K562 (cell line): ENCODE results near the gene TBC1D2B. TPM values are rescaled to one million over a fixed set of nuclear protein-coding genes. Genes with fewer than 3 reads are reported as not detected.

Experiments
- ATAC-seq: fragments of 200-7000 bp; cut with Tn5 transposase; 3 replicates; pipeline ENCODE4 v1.9.1; 2020; ENCODE audit warnings: moderate library complexity
- BruUV-seq: library from RNA; stranded (reverse); fragments of 400-500 nt; replicated peaks from 2 replicates; lab custom pipeline; 2021; lab: Mats Ljungman, UMichigan
- CTCF ChIA-PET: fragments of 300-600 bp; formaldehyde crosslinking; extraction: SDS; loops from one replicate; lab custom pipeline; 2021; ENCODE audit warnings: low intra/inter-chr PET ratio; lab: Yijun Ruan, JAX
- POLR2A ChIA-PET: fragments of 300-600, 350-650 bp; sonication (Branson Sonifier 250); formaldehyde crosslinking; extraction: SDS; loops from one replicate; lab custom pipeline; 2021; ENCODE audit warnings: antibody characterized with exemption, inconsistent platforms; lab: Yijun Ruan, JAX
- DNase-seq, 4 experiments: peaks; one replicate each; pipeline versions ENCODE4 v3.0.0 to v3.0.0-alpha.2; 2011 to 2018; ENCODE audit warnings: low spot score in 3 of 4, mixed read lengths in 3 of 4; ENCODE audit errors: extremely low read depth in 1 of 4
- FAIRE-seq: peaks from 2 replicates; lab custom pipeline; 2011; peaks lifted over from hg19 to GRCh38; lab: Jason Lieb, UNC
- H2AFZ ChIP-seq: 2 replicates; pipeline ENCODE4 v1.6.0; 2011; ENCODE audit warnings: low read depth, low read length, control low read depth, inconsistent platforms
- H3K27ac ChIP-seq: fragments of 200-600 bp; 3 replicates; pipeline ENCODE4 v1.8.0; 2011; ENCODE audit warnings: low read depth, mild to moderate bottlenecking, control low read depth, inconsistent platforms, low read length, moderate library complexity, mixed read lengths; ENCODE audit errors: extremely low read depth
- H3K27me3 ChIP-seq, 2 experiments: fragments of 300-600 bp in 1 of 2; 2 replicates in 1 of 2; 3 replicates in 1 of 2; pipeline versions ENCODE4 v1.6.0 to v1.8.0; 2011; ENCODE audit warnings: inconsistent platforms in 2 of 2, low read length in 2 of 2, mild to moderate bottlenecking in 1 of 2, mixed read lengths in 1 of 2, moderate library complexity in 1 of 2; ENCODE audit not compliant: control insufficient read depth in 2 of 2, insufficient read depth in 2 of 2
- H3K36me3 ChIP-seq: fragments of 300-600 bp; 3 replicates; pipeline ENCODE4 v1.8.0; 2011; ENCODE audit warnings: mild to moderate bottlenecking, low read length, inconsistent platforms; ENCODE audit not compliant: control insufficient read depth, insufficient read depth
- H3K4me1 ChIP-seq, 2 experiments: fragments of 200-600 bp in 1 of 2; replicated peaks in 1 of 2; 2 replicates in 1 of 2; 3 replicates in 1 of 2; pipeline versions ENCODE4 v1.5.1 to v1.8.0; 2011; ENCODE audit warnings: inconsistent platforms in 2 of 2, low read length in 2 of 2, mild to moderate bottlenecking in 1 of 2, mixed read lengths in 1 of 2, moderate library complexity in 1 of 2; ENCODE audit not compliant: control insufficient read depth in 2 of 2, insufficient read depth in 2 of 2
- H3K4me2 ChIP-seq: 2 replicates; pipeline ENCODE4 v1.6.1; 2011; ENCODE audit warnings: low read length, control low read depth, inconsistent platforms, mixed read lengths; ENCODE audit not compliant: insufficient read depth
- H3K4me3 ChIP-seq: fragments of 200-600 bp; sonication (generic), shearing (Covaris generic); 2 replicates; pipeline ENCODE4 v1.5.1; 2016; ENCODE audit warnings: control low read depth, inconsistent platforms
- H3K79me2 ChIP-seq: fragments of 200-600 bp; 3 replicates; pipeline ENCODE4 v1.8.0; 2011; ENCODE audit warnings: low read length, inconsistent platforms; ENCODE audit not compliant: control insufficient read depth, insufficient read depth
- H3K9ac ChIP-seq, 2 experiments: 2 replicates each; pipeline versions ENCODE4 v1.6.0 to v1.6.1; 2011; ENCODE audit warnings: low read depth in 2 of 2, low read length in 2 of 2, control low read depth in 1 of 2, inconsistent platforms in 1 of 2, mild to moderate bottlenecking in 1 of 2, mixed read lengths in 1 of 2; ENCODE audit not compliant: insufficient read depth in 1 of 2
- H3K9me1 ChIP-seq: one replicate; pipeline ENCODE4 v1.6.0; 2011; ENCODE audit warnings: inconsistent platforms, mild to moderate bottlenecking, low read length, moderate library complexity; ENCODE audit not compliant: control insufficient read depth, insufficient read depth
- H3K9me3 ChIP-seq: replicated peaks from 2 replicates; pipeline ENCODE4 v1.5.1; 2011; ENCODE audit warnings: low read depth, low read length, inconsistent platforms; ENCODE audit not compliant: control insufficient read depth, insufficient read depth
- H4K20me1 ChIP-seq: replicated peaks from 2 replicates; pipeline ENCODE4 v1.6.1; 2011; ENCODE audit warnings: low read length, inconsistent platforms, mixed read lengths; ENCODE audit not compliant: control insufficient read depth, insufficient read depth
- BMI1 ChIP-seq: fragments of 150-350 bp; IDR thresholded peaks from 2 replicates; pipeline ENCODE4 v1.6.1; 2014; ENCODE audit warnings: low read length
- FOXK2 ChIP-seq, 2 experiments: fragments of 450-650 bp; IDR thresholded peaks in 1 of 2; conservative IDR thresholded peaks in 1 of 2; 2 replicates each; pipeline ENCODE4 v1.6.1; 2016; ENCODE audit warnings: low read depth in 2 of 2, mild to moderate bottlenecking in 1 of 2
- HDAC3 ChIP-seq: fragments of 450-650 bp; IDR thresholded peaks from 2 replicates; pipeline ENCODE4 v1.6.1; 2018; ENCODE audit warnings: borderline replicate concordance, mild to moderate bottlenecking, moderate library complexity; ENCODE audit not compliant: partially characterized antibody
- HDAC8 ChIP-seq: fragments of 450-650 bp; IDR thresholded peaks from 2 replicates; pipeline ENCODE4 v1.6.1; 2016; ENCODE audit warnings: mild to moderate bottlenecking, missing genetic modification characterization, moderate library complexity, missing compliant biosample characterization
- NBN ChIP-seq: fragments of 450-650 bp; IDR thresholded peaks from 2 replicates; pipeline ENCODE4 v1.6.1; 2016; ENCODE audit warnings: low read depth, mild to moderate bottlenecking
- NCOA2 ChIP-seq, 2 experiments: fragments of 450-650 bp; IDR thresholded peaks; 2 replicates each; pipeline ENCODE4 v1.6.1; 2018; ENCODE audit warnings: mild to moderate bottlenecking in 2 of 2, moderate library complexity in 1 of 2; ENCODE audit not compliant: partially characterized antibody in 2 of 2
- PHF20 ChIP-seq: fragments of 450-650 bp; IDR thresholded peaks from 2 replicates; pipeline ENCODE4 v1.6.1; 2018; ENCODE audit not compliant: partially characterized antibody
- PHTF2 ChIP-seq: fragments of 250-450 bp; sonication (Bioruptor Pico); IDR thresholded peaks from 2 replicates; pipeline ENCODE4 v1.5.0; 2021; ENCODE audit warnings: mild to moderate bottlenecking
- RBFOX2 ChIP-seq: fragments of 200-400 bp; formaldehyde crosslinking; IDR thresholded peaks from 2 replicates; pipeline ENCODE4 v1.6.1; 2017; ENCODE audit warnings: low read depth, mild to moderate bottlenecking, low read length, moderate library complexity
- SMAD4 ChIP-seq: fragments of 250-450 bp; sonication (Bioruptor Pico); conservative IDR thresholded peaks from 2 replicates; pipeline ENCODE4 v1.8.0; 2021; ENCODE audit warnings: inconsistent platforms, mild to moderate bottlenecking, moderate library complexity
- TAL1 ChIP-seq: fragments of 450-650 bp; IDR thresholded peaks from 2 replicates; pipeline ENCODE4 v1.6.1; 2016; ENCODE audit warnings: mild to moderate bottlenecking
- ZBTB8A ChIP-seq: fragments of 450-650 bp; IDR thresholded peaks from 2 replicates; pipeline ENCODE4 v1.6.1; 2018; ENCODE audit warnings: mild to moderate bottlenecking, moderate library complexity; ENCODE audit not compliant: partially characterized antibody
- ZNF354B ChIP-seq: fragments of 250-450 bp; sonication (Bioruptor Pico); IDR thresholded peaks from 2 replicates; pipeline ENCODE4 v1.4.0; 2020
- ZNF444 ChIP-seq: fragments of 250-450 bp; sonication (Bioruptor Pico); IDR thresholded peaks from 2 replicates; pipeline ENCODE4 v1.4.0; 2020; ENCODE audit warnings: mild to moderate bottlenecking, moderate library complexity
- WGBS: fragments of 100-300 bp; shearing (Covaris generic); methylation state at CpG from one replicate; pipeline ENCODE4 v1.1.6; 2016; ENCODE audit warnings: low coverage, mixed read lengths; ENCODE audit not compliant: insufficient coverage; ENCODE audit errors: missing lambda C conversion rate; 5-methylcytosine and 5-hydroxymethylcytosine counted together
- in situ Hi-C: fragments of 300-500 bp; cut with MboI; formaldehyde crosslinking; loops from 4 replicates; pipeline ENCODE4 v1.15.0; 2018; ENCODE audit warnings: inconsistent platforms, mixed read lengths
- intact Hi-C: fragments of 100-400 bp; cut with micrococcal nuclease; formaldehyde crosslinking; loops from 2 replicates; pipeline ENCODE4 v1.14.2; 2022
- polyA plus RNA-seq, 8 experiments: library from polyadenylated mRNA; depleted of rRNA in 4 of 8; stranded (reverse) in 5 of 8; unstranded in 3 of 8; fragments of >200 nt; fragmentation: Nextera tagmentation in 2 of 8; fragmentation: Illumina TruSeq in 1 of 8; extraction: Ambion mirVana in 2 of 8; extraction: Trizol in 1 of 8; gene quantifications; 2 replicates each; pipeline versions ENCODE4 v1.2.1 to v1.2.3, GENCODE V29; 2011 to 2014; ENCODE audit warnings: inconsistent platforms in 1 of 8, missing spikeins in 1 of 8
- total RNA-seq, 7 experiments: library from RNA; depleted of rRNA in 6 of 7; stranded (reverse); fragments of >200 nt in 6 of 7; fragmentation: Illumina TruSeq in 2 of 7; extraction: Trizol in 2 of 7; gene quantifications; 2 replicates each; pipeline versions ENCODE4 v1.2.1 to v1.2.3, GENCODE V29; 2011 to 2021; ENCODE audit warnings: low replicate concordance in 1 of 7
- TF ChIP-seq, protein P1 (sequence below): fragments of 450-650 bp; IDR thresholded peaks from 2 replicates; pipeline ENCODE4 v1.7.1; 2018; ENCODE audit warnings: mild to moderate bottlenecking, low read depth; ENCODE audit not compliant: partially characterized antibody
- TF ChIP-seq, protein P2 (sequence below): sonication (generic); formaldehyde crosslinking; IDR thresholded peaks from 2 replicates; pipeline ENCODE4 v1.8.1; 2023; ENCODE audit warnings: mild to moderate bottlenecking, missing genetic modification reagents
- TF ChIP-seq, protein P3 (sequence below): fragments of 250-450 bp; sonication (Bioruptor Pico); IDR thresholded peaks from 2 replicates; pipeline ENCODE4 v1.6.1; 2021; ENCODE audit warnings: mild to moderate bottlenecking
- TF ChIP-seq, protein P4 (sequence below): fragments of 200-800 bp; sonication (Bioruptor generic); IDR thresholded peaks from 2 replicates; pipeline ENCODE4 v1.6.1; 2017; ENCODE audit warnings: missing genetic modification characterization, missing compliant biosample characterization

TBC1D2B gene
- total and polyA plus RNA-seq, 9 of the 15 experiments (the other 6 are each of a cell fraction or from before 2014, with no cell fraction given), result 0.15 to 16.3 (median 8.9) TPM

DNA sequence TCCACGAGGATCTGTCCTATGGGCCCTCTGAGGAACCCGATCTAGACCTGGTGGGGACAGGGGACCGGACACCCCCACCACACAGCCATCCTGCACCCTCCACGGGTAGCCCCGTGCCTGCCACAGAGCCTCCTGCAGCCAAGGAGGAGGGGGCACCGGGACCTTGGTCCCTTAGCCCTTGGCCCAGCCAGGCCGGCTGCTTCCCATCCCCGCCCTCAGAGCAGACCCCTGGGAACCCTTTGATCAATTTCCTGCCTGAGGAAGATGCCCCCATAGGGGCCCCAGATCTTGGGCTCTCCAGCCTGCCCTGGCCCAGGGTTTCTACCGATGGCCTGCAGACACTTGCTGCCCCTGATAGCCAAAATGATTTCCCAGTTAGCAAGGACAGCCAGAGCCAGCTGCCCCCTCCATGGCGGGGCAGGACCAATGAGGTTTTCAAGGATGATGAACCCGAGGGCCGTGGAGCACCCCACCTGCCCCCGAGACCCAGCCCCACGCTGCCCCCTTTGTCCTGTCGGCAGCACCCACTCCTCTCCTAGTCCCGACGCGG is 91.5 kb downstream of the TBC1D2B start:
- in situ Hi-C loops, result no loop called here
- 4% methylated on average over 17 of the region's 18 CpGs for WGBS
- BruUV-seq, result no TSS peak
- no peak for TF ChIP-seq PHTF2 (CRISPR knock-in tag)
- no peak for TF ChIP-seq ZBTB8A
- no peak for TF ChIP-seq FOXK2 (conservative IDR thresholded peaks at IDR 0.05 in 1 of 2, IDR thresholded peaks at IDR 0.05 in 1 of 2; ENCODE audit: low read depth in 2 of 2)
- TF ChIP-seq BMI1, result no peak
- TF ChIP-seq, protein P1, sequence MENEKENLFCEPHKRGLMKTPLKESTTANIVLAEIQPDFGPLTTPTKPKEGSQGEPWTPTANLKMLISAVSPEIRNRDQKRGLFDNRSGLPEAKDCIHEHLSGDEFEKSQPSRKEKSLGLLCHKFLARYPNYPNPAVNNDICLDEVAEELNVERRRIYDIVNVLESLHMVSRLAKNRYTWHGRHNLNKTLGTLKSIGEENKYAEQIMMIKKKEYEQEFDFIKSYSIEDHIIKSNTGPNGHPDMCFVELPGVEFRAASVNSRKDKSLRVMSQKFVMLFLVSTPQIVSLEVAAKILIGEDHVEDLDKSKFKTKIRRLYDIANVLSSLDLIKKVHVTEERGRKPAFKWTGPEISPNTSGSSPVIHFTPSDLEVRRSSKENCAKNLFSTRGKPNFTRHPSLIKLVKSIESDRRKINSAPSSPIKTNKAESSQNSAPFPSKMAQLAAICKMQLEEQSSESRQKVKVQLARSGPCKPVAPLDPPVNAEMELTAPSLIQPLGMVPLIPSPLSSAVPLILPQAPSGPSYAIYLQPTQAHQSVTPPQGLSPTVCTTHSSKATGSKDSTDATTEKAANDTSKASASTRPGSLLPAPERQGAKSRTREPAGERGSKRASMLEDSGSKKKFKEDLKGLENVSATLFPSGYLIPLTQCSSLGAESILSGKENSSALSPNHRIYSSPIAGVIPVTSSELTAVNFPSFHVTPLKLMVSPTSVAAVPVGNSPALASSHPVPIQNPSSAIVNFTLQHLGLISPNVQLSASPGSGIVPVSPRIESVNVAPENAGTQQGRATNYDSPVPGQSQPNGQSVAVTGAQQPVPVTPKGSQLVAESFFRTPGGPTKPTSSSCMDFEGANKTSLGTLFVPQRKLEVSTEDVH, result no peak
- no peak for TF ChIP-seq SMAD4 (CRISPR knock-in tag)
- no peak for TF ChIP-seq NCOA2 (IDR thresholded peaks at IDR 0.05; ENCODE audit: partially characterized antibody in 2 of 2)
- TF ChIP-seq RBFOX2, result no peak
- TF ChIP-seq TAL1, result no peak
- TF ChIP-seq, protein P2, sequence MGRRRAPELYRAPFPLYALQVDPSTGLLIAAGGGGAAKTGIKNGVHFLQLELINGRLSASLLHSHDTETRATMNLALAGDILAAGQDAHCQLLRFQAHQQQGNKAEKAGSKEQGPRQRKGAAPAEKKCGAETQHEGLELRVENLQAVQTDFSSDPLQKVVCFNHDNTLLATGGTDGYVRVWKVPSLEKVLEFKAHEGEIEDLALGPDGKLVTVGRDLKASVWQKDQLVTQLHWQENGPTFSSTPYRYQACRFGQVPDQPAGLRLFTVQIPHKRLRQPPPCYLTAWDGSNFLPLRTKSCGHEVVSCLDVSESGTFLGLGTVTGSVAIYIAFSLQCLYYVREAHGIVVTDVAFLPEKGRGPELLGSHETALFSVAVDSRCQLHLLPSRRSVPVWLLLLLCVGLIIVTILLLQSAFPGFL (CRISPR knock-in tag), result no peak
- TF ChIP-seq, protein P3, sequence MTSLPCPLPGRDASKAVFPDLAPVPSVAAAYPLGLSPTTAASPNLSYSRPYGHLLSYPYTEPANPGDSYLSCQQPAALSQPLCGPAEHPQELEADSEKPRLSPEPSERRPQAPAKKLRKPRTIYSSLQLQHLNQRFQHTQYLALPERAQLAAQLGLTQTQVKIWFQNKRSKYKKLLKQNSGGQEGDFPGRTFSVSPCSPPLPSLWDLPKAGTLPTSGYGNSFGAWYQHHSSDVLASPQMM (CRISPR knock-in tag), result no peak
- no peak for TF ChIP-seq ZNF354B (CRISPR knock-in tag)
- TF ChIP-seq HDAC3, result no peak
- TF ChIP-seq NBN, result no peak
- no peak for TF ChIP-seq ZNF444 (CRISPR knock-in tag)
- no peak for TF ChIP-seq HDAC8 (tag)
- TF ChIP-seq, protein P4, sequence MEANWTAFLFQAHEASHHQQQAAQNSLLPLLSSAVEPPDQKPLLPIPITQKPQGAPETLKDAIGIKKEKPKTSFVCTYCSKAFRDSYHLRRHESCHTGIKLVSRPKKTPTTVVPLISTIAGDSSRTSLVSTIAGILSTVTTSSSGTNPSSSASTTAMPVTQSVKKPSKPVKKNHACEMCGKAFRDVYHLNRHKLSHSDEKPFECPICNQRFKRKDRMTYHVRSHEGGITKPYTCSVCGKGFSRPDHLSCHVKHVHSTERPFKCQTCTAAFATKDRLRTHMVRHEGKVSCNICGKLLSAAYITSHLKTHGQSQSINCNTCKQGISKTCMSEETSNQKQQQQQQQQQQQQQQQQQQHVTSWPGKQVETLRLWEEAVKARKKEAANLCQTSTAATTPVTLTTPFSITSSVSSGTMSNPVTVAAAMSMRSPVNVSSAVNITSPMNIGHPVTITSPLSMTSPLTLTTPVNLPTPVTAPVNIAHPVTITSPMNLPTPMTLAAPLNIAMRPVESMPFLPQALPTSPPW (CRISPR knock-in tag), result no peak
- no peak for TF ChIP-seq PHF20

More for the DNA sequence above, 91.5 kb downstream of the TBC1D2B start:
- ChIA-PET CTCF (no interaction called here), POLR2A (no interaction called here)
- Histone ChIP-seq H3K4me1 (peaks cover 0 to 25% of the 10 kb centered on the region in 2 experiments; a peak in 2 of 5 replicates), H3K36me3 (no peaks in the 10 kb centered on the region), H3K79me2 (no peaks in the 10 kb centered on the region), H3K9me3 (no peaks in the 10 kb centered on the region), H4K20me1 (peaks cover 7% of the 10 kb centered on the region; the same call in 1 of the 2 replicates), H3K9me1 (no peaks in the 10 kb centered on the region), H3K27ac (no peak overlapping the region), H3K9ac (no peak overlapping the region), H3K4me2 (no peak overlapping the region), H3K27me3 (peaks cover 0 to 39% of the 10 kb centered on the region in 2 experiments; a peak in 3 of 5 replicates), H2AFZ (no peak overlapping the region), H3K4me3 (no peak overlapping the region)
- intact Hi-C loops, result no loop called here
- no peak for DNase-seq
- no peak for ATAC-seq
- no peak for FAIRE-seq
